Activated CD4-positive, alpha-beta memory T cell treated with anti-CD3 and anti-CD28 coated beads, Interleukin-2, amount 10 ng/mL, durations not matched to agents 7 days and 5 days (primary cell): ENCODE results near the gene PSMB7. TPM values are rescaled to one million over a fixed set of nuclear protein-coding genes. Genes with fewer than 3 reads are reported as not detected.

Experiments
- CTCF ChIA-PET: fragments of 350-600 bp; sonication (Branson Sonifier 250); formaldehyde crosslinking; loops from one replicate; lab custom pipeline; 2021; ENCODE audit warnings: antibody characterized with exemption, inconsistent platforms; lab: Charles Lee
- POLR2A ChIA-PET: fragments of 350-600 bp; sonication (Branson Sonifier 250); formaldehyde crosslinking; loops from one replicate; lab custom pipeline; 2021; ENCODE audit warnings: antibody characterized with exemption; lab: Charles Lee
- DNase-seq: peaks from one replicate; pipeline ENCODE4 v3.0.0-alpha.2; 2020
- H3K27ac Mint-ChIP-seq: one replicate; pipeline ENCODE4 v1.8.0; 2021; ENCODE audit warnings: mild to moderate bottlenecking, mixed read lengths
- H3K27me3 Mint-ChIP-seq: one replicate; pipeline ENCODE4 v1.8.0; 2021; ENCODE audit warnings: mixed read lengths
- H3K36me3 Mint-ChIP-seq: one replicate; pipeline ENCODE4 v1.8.0; 2021; ENCODE audit warnings: low read depth, mixed read lengths
- H3K4me1 Mint-ChIP-seq: one replicate; pipeline ENCODE4 v1.8.0; 2021; ENCODE audit warnings: mixed read lengths
- H3K4me3 Mint-ChIP-seq: one replicate; pipeline ENCODE4 v1.8.0; 2021; ENCODE audit warnings: mild to moderate bottlenecking, mixed read lengths
- H3K9me3 Mint-ChIP-seq: one replicate; pipeline ENCODE4 v1.8.0; 2021; ENCODE audit warnings: mixed read lengths
- total RNA-seq, 2 experiments: library from RNA; stranded (reverse); gene quantifications; one replicate each; pipeline ENCODE4 v1.2.3, GENCODE V29; 2021

The PSMB7 gene
- total RNA-seq, 2 experiments from 2014 or later: 113 to 120 TPM

DNA sequence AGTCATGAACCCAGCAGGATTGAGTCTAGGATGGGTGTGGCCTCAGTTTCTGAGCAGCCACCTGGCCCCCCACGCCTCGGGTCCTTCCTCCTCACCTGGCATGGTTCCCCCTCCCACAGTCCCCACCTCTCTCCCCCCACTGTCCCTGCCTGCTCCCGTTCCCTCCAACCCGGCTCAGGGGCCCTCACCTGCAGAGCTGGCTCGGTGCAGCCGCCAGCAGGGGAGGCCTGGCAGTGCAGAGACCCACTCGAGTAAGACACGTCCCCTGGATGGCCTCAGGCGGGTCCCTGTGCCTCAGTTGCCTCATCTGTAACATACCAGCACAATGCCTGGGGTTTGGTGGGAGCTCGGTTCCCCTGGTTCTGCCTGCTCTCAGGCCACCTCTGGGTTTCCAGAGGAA lies 91.3 kb downstream of the PSMB7 start:
- Mint-ChIP-seq H3K4me1 (peaks cover 11% of the 10 kb centered on the region), H3K9me3 (no peaks in the 10 kb centered on the region), H3K27ac (no peak overlapping the region), H3K4me3 (no peak overlapping the region), H3K27me3 (no peaks in the 10 kb centered on the region), H3K36me3 (no peaks in the 10 kb centered on the region)
- ChIA-PET CTCF (interaction anchor here (5.6 kb wide), 1 partner anchor 197 kb away, joined by 24 read pairs; no protein-coding TSS in a partner anchor), POLR2A (no interaction called here)
- no peak for DNase-seq

DNA sequence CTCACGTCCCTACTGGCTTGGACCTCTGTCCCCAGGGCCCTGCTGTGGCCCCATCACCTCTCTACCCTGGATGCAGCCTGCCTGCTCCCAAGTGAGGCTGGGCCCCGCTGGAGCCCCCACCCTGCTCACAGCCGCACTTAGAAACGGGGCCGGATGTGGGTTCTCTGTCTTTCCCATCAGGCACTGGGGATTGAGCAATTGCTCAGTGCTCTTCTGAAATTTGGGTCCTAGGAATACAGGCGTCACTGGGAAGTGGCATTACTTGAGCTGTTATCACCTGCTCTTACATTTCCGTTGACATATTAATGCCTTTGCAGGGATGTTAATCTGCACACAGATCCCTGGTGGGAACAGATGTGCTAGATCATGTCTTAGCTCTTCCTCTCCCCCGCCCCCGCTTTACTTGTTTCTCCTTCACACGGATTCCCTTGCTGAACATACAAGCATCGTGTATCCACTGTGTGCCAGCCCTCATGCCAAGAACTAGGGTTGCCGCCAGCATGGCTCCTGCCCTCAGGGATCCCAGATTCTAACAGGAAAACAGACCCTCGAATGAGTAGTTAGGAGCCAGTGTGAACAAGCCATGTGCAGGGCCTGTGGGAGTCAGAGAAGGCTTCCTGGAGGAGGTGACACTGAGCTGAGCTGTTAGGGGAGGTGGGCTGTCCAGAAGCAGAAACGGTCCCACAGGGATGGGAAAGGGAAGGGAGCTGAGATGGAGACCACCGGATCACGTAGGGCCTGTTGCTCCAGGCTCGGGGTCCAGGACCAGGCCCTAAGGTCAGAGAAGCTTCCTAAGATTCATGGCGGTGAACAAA lies 92.4 kb downstream of the PSMB7 start:
- ChIA-PET POLR2A (no interaction called here), CTCF (interaction anchor here (0.7 to 5.6 kb wide), 2 partner anchors 182 to 196 kb away, joined by 3 to 24 read pairs; no protein-coding TSS in a partner anchor)
- H3K9me3 Mint-ChIP-seq: no peaks in the 10 kb centered on the region
- no peak overlapping the region for H3K4me3 Mint-ChIP-seq
- H3K4me1 Mint-ChIP-seq: peaks cover 11% of the 10 kb centered on the region
- no peaks in the 10 kb centered on the region for H3K36me3 Mint-ChIP-seq
- H3K27ac Mint-ChIP-seq: no peak overlapping the region
- DNase-seq: no peak
- no peaks in the 10 kb centered on the region for H3K27me3 Mint-ChIP-seq

DNA sequence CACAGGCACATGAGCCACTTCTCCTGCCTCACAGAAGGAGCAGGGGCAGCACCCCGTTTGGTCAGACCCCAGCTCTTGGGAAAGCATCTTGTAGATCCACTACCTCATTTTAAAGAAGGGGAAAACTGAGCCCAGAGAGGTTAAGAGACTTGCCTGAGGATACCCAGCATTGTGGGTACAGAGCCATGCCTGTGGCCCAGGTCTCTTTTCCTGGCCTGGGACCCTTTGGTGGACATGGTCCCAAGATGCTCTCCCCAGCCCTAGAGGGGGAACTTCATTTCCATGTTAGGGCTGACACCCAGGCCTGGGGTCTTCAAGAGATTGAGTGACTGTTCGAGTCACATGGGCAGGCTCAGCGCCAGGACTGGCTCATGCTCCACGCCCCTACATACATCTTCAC lies 93.3 kb downstream of the PSMB7 start:
- no peaks in the 10 kb centered on the region for H3K36me3 Mint-ChIP-seq
- H3K4me3 Mint-ChIP-seq: no peak overlapping the region
- H3K4me1 Mint-ChIP-seq: peaks cover 11% of the 10 kb centered on the region
- POLR2A ChIA-PET: no interaction called here
- CTCF ChIA-PET: interaction anchor here (5.6 kb wide), 1 partner anchor 195 kb away, joined by 24 read pairs; no protein-coding TSS in a partner anchor
- H3K27me3 Mint-ChIP-seq: no peaks in the 10 kb centered on the region
- no peak for DNase-seq
- no peaks in the 10 kb centered on the region for H3K9me3 Mint-ChIP-seq
- H3K27ac Mint-ChIP-seq: no peak overlapping the region

DNA sequence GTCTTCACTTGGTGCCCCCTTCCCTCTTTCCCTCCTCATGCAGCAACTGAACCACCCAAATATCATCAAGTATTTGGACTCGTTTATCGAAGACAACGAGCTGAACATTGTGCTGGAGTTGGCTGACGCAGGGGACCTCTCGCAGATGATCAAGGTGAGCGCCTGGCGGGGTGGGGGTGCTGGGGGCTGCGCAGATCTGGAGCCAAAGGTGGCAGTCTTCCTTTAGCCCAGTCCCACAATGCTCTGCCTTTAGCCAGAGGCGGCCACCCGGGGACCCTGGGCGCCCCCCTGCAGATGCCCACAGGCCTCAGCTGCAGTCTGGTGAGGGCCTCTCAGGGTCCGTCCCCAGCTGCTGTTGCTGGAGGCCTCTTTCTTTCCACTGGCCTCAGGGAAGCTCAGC lies 93.8 kb downstream of the PSMB7 start:
- CTCF ChIA-PET: interaction anchor here (5.6 kb wide), 1 partner anchor 195 kb away, joined by 24 read pairs; no protein-coding TSS in a partner anchor
- POLR2A ChIA-PET: no interaction called here
- H3K4me3 Mint-ChIP-seq: no peak overlapping the region
- H3K4me1 Mint-ChIP-seq: peaks cover 11% of the 10 kb centered on the region
- no peaks in the 10 kb centered on the region for H3K9me3 Mint-ChIP-seq
- H3K36me3 Mint-ChIP-seq: no peaks in the 10 kb centered on the region
- no peak overlapping the region for H3K27ac Mint-ChIP-seq
- H3K27me3 Mint-ChIP-seq: no peaks in the 10 kb centered on the region
- no peak for DNase-seq

DNA sequence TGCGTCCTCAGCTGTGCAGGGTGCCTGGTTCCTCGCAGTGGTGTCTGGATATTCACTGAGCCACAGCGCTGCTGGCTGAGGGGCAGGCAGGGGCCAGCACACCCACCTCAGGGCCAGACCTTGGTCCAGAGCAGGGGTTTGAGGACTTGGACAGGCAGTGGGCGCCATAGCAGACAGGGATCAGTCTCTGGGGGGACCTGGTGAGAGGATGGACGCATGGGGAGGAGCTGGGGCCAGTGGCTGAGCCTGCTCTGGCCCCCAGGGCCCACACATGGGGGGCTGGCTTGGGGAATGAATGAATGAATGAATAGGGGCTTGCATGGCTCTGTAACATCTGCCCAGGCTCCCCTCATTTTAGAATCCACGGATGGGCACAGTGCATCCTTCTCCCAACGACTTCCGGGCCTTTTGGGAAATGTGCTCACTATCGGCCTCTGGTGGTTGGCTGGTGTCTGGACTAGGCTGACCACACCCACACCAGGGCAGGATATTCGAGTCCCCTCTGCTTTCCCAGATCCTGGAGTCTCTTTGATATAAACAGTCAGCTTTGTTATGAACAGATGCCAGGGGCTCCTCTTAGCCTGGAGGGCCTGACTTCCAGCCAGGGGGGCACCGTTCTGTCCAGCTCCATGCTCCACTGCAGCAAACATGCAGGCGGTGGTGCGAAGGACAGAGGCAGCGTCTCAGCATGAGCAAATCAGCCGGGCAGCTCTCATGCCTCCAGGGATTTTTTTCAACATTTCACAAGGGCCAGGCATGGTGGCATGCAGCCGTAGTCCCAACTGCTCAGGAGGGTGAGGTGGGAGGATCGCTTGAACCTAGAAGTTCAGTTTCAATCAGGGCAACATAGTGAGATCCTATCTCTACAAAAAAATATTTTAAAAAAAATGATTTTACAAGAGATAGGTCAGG lies 94.9 kb downstream of the PSMB7 start:
- POLR2A ChIA-PET: no interaction called here
- Mint-ChIP-seq H3K4me3 (no peak overlapping the region), H3K27ac (peak overlapping the region; percentile 23), H3K36me3 (no peaks in the 10 kb centered on the region), H3K9me3 (no peaks in the 10 kb centered on the region), H3K27me3 (no peaks in the 10 kb centered on the region), H3K4me1 (peaks cover 11% of the 10 kb centered on the region)
- CTCF ChIA-PET: interaction anchor here (0.6 to 5.6 kb wide), 4 partner anchors 119 to 199 kb away, joined by 3 to 24 read pairs (median 4); no protein-coding TSS in a partner anchor
- peak; percentile 60 for DNase-seq

DNA sequence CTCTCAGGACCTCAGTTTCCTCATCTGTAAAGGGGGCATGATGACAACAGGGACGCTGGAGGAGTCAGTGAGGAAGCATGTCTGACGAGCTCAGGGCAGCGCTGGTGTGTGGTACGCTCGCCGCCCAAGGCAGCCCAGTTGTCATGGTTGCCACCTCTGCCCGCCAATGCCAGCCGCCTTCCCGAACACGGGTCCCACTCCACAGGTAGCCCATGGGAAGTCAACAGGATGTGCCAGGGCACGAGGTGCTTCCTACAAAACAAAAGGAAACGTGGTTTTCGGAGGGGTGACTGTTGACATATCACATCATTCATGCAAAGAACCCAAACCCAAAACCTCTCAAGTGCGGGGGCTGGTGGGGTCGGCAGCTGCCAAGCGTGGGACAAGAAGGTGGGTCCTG lies 99.4 kb downstream of the PSMB7 start:
- H3K27me3 Mint-ChIP-seq: no peaks in the 10 kb centered on the region
- ChIA-PET POLR2A (no interaction called here), CTCF (no interaction called here)
- H3K4me3 Mint-ChIP-seq: no peak overlapping the region
- H3K4me1 Mint-ChIP-seq: peaks cover 7% of the 10 kb centered on the region
- no peak overlapping the region for H3K27ac Mint-ChIP-seq
- DNase-seq: no peak
- no peaks in the 10 kb centered on the region for H3K9me3 Mint-ChIP-seq
- no peaks in the 10 kb centered on the region for H3K36me3 Mint-ChIP-seq

DNA sequence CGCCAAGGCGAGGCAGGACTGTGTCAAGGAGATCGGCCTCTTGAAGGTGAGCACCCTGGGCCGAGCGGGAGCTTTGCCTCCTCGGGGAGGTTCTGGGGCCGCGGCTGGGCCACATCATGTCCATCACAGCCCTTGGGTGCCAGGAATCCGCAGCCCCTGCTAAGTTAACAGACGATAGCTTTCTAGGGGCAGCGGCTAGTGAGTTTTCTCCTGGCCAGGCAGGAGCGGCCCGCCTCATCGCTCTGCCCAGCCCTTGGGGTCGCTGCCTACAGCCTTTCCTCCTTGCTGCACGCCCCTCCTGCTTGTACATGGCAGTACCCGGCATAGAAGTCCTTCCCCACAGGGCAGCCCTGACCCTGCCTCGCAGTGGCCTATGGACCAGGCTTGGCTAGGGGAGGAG lies 101.3 kb downstream of the PSMB7 start:
- ChIA-PET CTCF (interaction anchor here (1.3 kb wide), 1 partner anchor 187 kb away, joined by 3 read pairs; no protein-coding TSS in a partner anchor), POLR2A (no interaction called here)
- no peak overlapping the region for H3K4me3 Mint-ChIP-seq
- DNase-seq: no peak
- no peaks in the 10 kb centered on the region for H3K4me1 Mint-ChIP-seq
- no peaks in the 10 kb centered on the region for H3K36me3 Mint-ChIP-seq
- H3K9me3 Mint-ChIP-seq: no peaks in the 10 kb centered on the region
- no peak overlapping the region for H3K27ac Mint-ChIP-seq
- H3K27me3 Mint-ChIP-seq: no peaks in the 10 kb centered on the region

DNA sequence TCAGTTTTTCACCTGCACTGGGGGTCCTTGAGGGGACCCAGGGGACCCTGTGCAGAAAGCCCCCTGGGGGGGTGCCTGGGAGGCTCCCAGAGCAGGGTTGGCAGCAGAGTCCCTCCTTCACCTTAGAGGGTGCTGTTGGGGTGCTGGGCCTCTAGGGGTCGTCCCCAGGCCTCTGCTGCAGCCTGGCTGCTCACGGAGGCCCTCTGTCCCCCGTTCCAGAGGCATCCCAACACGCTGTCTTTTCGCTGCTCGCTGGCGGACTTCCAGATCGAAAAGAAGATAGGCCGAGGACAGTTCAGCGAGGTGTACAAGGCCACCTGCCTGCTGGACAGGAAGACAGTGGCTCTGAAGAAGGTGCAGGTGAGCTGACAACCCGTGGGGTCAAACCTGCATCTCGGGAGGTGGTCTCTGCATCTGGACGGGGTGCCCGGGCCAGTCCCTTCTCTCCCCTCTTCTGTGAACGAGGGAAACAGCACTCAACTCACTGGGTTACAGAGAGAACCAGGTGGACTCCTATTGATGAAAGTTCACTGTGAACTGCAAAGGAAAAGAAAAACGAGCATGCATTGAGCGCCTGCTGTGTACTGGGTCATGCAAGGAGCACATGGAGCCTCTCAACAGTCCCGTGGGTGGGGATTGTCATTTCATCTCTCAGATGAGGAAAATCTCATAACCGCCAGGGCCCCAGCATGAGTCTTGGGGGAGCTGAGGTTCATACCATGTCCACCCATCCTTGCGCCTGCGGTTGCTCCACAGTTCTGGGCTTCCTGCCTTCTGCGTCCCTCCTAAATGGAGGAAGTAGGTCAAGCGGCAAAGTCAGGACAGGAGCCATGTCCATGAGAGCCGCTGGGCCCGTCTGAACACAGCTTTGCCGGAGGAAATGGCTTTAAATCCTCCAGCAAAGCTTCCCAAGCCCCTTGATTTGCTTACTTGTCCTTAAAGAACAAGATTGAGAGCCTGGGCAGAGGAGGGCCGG lies 102.7 kb downstream of the PSMB7 start:
- POLR2A ChIA-PET: no interaction called here
- no peaks in the 10 kb centered on the region for H3K36me3 Mint-ChIP-seq
- CTCF ChIA-PET: interaction anchor here (1.1 to 1.8 kb wide), 3 partner anchors 150 to 186 kb away, joined by 3 to 7 read pairs (median 3); no protein-coding TSS in a partner anchor
- no peaks in the 10 kb centered on the region for H3K27me3 Mint-ChIP-seq
- H3K4me1 Mint-ChIP-seq: no peaks in the 10 kb centered on the region
- DNase-seq: no peak
- H3K9me3 Mint-ChIP-seq: no peaks in the 10 kb centered on the region
- H3K27ac Mint-ChIP-seq: no peak overlapping the region
- H3K4me3 Mint-ChIP-seq: no peak overlapping the region

DNA sequence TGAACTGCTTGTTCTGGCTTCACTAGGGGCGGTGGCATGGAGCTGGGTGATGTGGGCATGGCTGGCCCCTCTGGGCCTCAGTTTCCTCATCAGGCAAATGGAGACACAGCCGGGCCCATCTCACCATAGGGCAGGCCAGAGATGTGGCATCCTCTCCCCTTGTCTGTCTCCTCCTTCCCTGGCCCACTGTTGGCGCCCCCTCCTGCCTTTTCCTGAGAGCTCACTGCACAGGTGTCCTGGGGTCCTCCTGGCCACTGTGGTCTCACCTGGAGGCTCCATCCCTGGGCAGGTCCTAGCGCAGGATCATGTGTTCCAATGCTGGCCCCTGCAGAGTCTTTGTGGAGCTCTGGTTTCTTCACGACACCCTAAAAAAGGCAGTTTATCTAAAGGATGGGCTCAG lies 104.0 kb downstream of the PSMB7 start:
- Mint-ChIP-seq H3K27me3 (no peaks in the 10 kb centered on the region), H3K4me3 (no peak overlapping the region), H3K4me1 (peaks cover under 1% of the 10 kb centered on the region), H3K9me3 (no peaks in the 10 kb centered on the region), H3K36me3 (no peaks in the 10 kb centered on the region), H3K27ac (no peak overlapping the region)
- no peak for DNase-seq
- CTCF ChIA-PET: interaction anchor here (1.1 to 1.8 kb wide), 2 partner anchors 149 to 185 kb away, joined by 3 to 7 read pairs; no protein-coding TSS in a partner anchor
- POLR2A ChIA-PET: no interaction called here

DNA sequence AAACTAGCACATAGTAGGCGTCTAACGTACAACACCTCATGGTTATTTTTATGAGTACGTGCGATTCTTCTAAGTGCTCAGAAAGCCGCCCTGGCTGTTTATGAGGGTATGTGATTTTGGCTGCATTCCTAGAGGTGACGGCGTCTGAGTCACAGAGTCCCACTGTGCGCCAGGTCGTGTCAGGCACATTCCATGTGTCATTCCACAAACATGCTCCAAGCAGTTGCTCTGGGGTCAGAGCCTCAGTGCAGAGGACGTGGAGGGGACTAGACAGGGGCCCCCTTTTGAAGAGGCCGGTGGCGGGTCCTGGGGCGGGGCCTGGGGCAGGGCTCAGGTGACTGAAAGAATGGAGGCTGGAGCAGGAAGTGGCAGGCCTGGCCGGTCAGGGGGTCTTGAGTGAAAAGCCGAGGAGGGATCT lies 105.6 kb downstream of the PSMB7 start:
- peaks cover 4% of the 10 kb centered on the region for H3K4me1 Mint-ChIP-seq
- CTCF ChIA-PET: no interaction called here

DNA sequence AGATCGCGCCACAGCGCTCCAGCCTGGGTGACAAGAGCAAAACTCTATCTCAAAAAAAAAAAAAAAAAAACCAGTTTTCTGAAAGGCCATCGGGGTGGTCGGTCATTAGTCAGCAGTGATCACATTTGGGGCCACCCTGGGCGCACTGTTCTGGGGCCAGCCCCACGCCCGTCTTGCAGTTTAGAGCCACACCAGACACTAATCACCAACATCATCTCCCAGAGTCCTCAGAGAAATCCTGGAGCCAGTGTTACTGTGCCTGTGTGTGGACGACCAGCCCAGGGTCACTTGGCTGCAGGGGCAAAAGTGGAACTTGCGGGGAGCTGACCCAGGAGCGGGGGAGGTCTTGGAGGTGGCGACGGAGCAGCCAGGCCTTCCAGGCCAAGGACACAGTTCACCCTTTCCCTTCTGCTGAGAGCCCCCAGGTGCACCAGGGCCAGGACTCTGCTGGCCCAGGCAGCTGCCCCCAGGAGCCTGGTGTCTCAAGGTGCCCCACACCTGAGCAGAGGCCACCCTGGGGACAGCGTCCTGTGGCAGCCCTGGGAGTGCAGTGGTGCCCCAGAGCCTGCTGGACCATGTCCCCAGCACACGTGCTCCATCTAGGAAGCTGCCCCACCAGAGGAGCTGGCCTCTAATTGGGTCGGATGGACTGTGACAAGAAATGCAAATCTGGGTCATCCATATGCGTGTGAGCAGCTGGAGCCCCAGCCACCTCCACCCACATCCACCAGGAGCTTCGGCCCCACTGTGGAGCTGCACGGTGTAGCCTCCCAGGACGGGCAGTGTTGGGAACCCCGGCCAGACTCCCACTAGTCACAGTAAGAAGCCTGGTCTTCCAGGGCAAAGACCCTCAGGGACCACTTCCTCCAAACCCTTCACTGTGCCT lies 106.4 kb downstream of the PSMB7 start:
- H3K9me3 Mint-ChIP-seq: no peaks in the 10 kb centered on the region
- DNase-seq: no peak
- H3K27me3 Mint-ChIP-seq: no peaks in the 10 kb centered on the region
- H3K4me3 Mint-ChIP-seq: no peak overlapping the region
- no peaks in the 10 kb centered on the region for H3K36me3 Mint-ChIP-seq
- CTCF ChIA-PET: no interaction called here
- peaks cover 4% of the 10 kb centered on the region for H3K4me1 Mint-ChIP-seq
- POLR2A ChIA-PET: no interaction called here
- H3K27ac Mint-ChIP-seq: no peak overlapping the region

More for the DNA sequence above, 105.6 kb downstream of the PSMB7 start:
- Mint-ChIP-seq H3K4me3 (no peak overlapping the region), H3K27ac (no peak overlapping the region), H3K36me3 (no peaks in the 10 kb centered on the region), H3K9me3 (no peaks in the 10 kb centered on the region), H3K27me3 (no peaks in the 10 kb centered on the region)
- DNase-seq: no peak
- POLR2A ChIA-PET: no interaction called here
